Measurements from ENCODE around the gene RGMB.

The RGMB gene

DNA sequence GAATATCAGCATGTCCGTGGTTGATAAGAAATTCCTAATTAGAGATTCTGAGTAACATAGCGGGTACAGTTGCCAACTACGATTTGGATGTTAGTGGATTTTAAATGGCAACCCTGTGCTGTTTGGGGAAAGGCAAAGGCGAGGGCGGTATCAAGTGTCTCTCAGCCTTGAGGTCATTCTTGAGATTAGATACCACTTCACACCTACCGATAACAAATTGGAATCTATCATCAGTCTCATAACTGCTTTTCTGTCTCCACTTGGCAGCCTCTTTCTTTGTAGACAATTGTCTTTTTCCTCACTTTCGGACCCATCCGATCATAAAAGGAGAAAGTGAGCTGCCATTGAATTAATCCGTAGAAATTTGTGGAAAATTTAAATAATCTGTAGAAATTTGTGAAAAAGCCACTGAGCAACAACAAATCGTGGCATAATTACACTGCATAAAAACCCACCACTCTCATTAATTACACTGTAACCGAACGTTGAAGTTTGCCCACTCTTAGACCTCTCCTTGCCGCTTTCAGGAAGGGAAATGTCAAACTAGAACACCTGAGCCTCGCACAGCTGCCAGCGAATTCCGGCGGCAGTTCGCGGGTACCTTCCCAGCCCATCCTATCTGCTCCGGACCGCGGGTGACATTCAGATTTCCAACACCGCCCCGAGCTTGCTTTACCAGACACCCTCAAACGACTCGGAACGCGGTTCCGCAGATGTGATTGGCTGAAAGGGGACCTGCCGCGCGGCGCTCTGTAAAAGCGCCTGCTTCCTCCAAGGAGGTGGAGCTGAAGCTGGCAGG, 849 bp upstream of the RGMB start:
- Histone ChIP-seq H3K27me3 (replicated peaks; ENCODE audit: insufficient read depth, low read length) (peaks cover 23% of the 10 kb centered on the region), H3K9me2 (replicated peaks; ENCODE audit: insufficient read depth, low read length) (no peaks in the 10 kb centered on the region), H3K4me1 (ENCODE audit: low read length) (peaks cover 19% of the 10 kb centered on the region), H2AFZ (ENCODE audit: low read length) (peak overlapping the region; percentile 90), H4K20me1 (ENCODE audit: insufficient read depth, low read length) (0 out of 2 replicates have a peak, but pooled peaks cover 3% of the 10 kb centered on the region), H3F3A (ENCODE audit: insufficient read depth, low read length) (peaks cover 35% of the 10 kb centered on the region), H3K36me3 (replicated peaks; ENCODE audit: insufficient read depth, low read length) (no peaks in the 10 kb centered on the region), H3K27ac (ENCODE audit: low read length) (peak overlapping the region; percentile 17; the same call in 1 of the 2 replicates), H3K9me3 (replicated peaks; ENCODE audit: insufficient read depth, low read length) (no peaks in the 10 kb centered on the region), H3K4me3 (ENCODE audit: low read length) (peak overlapping the region; percentile 86), H3K79me2 (ENCODE audit: low read length) (peaks cover 19% of the 10 kb centered on the region), H3K9ac (ENCODE audit: low read length) (peak overlapping the region; percentile 13; the same call in 1 of the 2 replicates), H3K4me2 (ENCODE audit: low read depth, low read length) (peak overlapping the region; percentile 100)
- peak; percentile 54 for DNase-seq
- TF ChIP-seq EZH2 (optimal IDR thresholded peaks at IDR 0.05; ENCODE audit: low read depth, low read length) (no peak), EZH2phosphoT487 (IDR thresholded peaks at IDR 0.05; ENCODE audit: low read length) (no peak)
- TF ChIP-seq, protein P1, sequence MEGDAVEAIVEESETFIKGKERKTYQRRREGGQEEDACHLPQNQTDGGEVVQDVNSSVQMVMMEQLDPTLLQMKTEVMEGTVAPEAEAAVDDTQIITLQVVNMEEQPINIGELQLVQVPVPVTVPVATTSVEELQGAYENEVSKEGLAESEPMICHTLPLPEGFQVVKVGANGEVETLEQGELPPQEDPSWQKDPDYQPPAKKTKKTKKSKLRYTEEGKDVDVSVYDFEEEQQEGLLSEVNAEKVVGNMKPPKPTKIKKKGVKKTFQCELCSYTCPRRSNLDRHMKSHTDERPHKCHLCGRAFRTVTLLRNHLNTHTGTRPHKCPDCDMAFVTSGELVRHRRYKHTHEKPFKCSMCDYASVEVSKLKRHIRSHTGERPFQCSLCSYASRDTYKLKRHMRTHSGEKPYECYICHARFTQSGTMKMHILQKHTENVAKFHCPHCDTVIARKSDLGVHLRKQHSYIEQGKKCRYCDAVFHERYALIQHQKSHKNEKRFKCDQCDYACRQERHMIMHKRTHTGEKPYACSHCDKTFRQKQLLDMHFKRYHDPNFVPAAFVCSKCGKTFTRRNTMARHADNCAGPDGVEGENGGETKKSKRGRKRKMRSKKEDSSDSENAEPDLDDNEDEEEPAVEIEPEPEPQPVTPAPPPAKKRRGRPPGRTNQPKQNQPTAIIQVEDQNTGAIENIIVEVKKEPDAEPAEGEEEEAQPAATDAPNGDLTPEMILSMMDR (IDR thresholded peaks at IDR 0.05; ENCODE audit: low read length), result no peak

DNA sequence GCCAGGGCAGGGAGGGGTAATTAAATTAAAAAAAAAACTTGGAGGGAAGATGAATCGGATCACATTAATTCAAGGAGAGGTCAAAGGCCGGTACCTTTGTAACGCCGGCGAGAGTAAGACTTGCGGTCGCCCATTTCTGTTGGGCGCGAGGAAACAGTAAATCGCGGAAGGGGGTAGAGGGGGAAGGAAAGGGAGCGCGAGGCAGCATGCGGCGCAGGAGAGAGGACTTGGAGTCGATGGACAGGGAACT, 324 bp upstream of the RGMB start:
- no peak for DNase-seq
- H3K4me3 ChIP-seq (ENCODE audit: low read length), result peak overlapping the region; percentile 86
- peaks cover 35% of the 10 kb centered on the region for H3F3A ChIP-seq (ENCODE audit: insufficient read depth, low read length)
- no peaks in the 10 kb centered on the region for H3K9me3 ChIP-seq (replicated peaks; ENCODE audit: insufficient read depth, low read length)
- H3K9me2 ChIP-seq (replicated peaks; ENCODE audit: insufficient read depth, low read length), result no peaks in the 10 kb centered on the region
- peak overlapping the region; percentile 13; the same call in 1 of the 2 replicates for H3K9ac ChIP-seq (ENCODE audit: low read length)
- peak overlapping the region; percentile 100 for H3K4me2 ChIP-seq (ENCODE audit: low read depth, low read length)
- peaks cover 19% of the 10 kb centered on the region for H3K4me1 ChIP-seq (ENCODE audit: low read length)
- peaks cover 19% of the 10 kb centered on the region for H3K79me2 ChIP-seq (ENCODE audit: low read length)
- H4K20me1 ChIP-seq (ENCODE audit: insufficient read depth, low read length), result 0 out of 2 replicates have a peak, but pooled peaks cover 3% of the 10 kb centered on the region
- H3K36me3 ChIP-seq (replicated peaks; ENCODE audit: insufficient read depth, low read length), result no peaks in the 10 kb centered on the region
- TF ChIP-seq, protein P1 (IDR thresholded peaks at IDR 0.05; ENCODE audit: low read length), result no peak
- TF ChIP-seq EZH2phosphoT487 (IDR thresholded peaks at IDR 0.05; ENCODE audit: low read length), result no peak
- TF ChIP-seq EZH2 (optimal IDR thresholded peaks at IDR 0.05; ENCODE audit: low read depth, low read length), result no peak
- H3K27me3 ChIP-seq (replicated peaks; ENCODE audit: insufficient read depth, low read length), result peaks cover 20% of the 10 kb centered on the region
- H2AFZ ChIP-seq (ENCODE audit: low read length), result peak overlapping the region; percentile 90
- peak overlapping the region; percentile 17; the same call in 1 of the 2 replicates for H3K27ac ChIP-seq (ENCODE audit: low read length)

DNA sequence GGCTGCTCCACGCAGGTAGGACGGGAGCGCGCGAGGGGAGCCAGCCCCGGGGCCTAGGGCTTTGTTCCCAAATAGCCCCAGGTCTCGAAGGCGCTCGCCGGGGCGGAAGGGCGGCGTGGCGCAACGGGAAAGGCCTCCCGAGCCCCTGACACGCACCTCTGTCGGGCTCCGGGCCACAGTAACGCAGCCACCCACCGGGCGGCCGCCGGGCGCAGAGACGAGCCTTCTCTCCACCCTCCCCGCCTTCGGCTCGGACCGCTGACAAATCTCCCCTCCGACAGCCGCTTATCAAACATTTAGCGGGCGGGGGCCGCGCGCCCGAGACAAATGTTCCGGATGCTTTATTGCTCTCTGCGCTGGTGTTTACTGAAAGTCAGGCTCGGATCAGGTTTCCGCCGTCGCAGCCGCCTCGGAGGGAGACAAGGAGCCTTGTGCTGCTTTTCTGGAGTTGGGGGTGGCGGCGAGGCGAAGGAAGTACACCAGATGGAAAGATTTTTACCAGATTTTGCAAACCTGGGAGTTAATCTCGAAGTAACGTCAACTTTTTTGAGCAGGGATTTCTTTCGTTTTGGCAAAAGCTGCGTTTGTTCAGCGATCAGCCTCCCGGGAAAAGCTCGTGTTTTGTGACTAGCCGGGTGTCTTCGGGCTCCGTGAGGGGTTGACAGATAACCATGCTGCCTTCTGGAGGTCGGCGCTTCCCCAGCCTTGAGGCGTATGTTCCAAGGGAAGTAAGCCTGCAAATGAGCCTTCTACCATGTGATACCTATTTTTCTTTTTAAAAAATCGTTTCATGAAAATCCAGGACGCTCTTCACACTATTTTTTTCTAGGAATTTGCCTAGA, 950 bp downstream of the RGMB start:
- peak overlapping the region; percentile 49; the same call in 1 of the 2 replicates for H3K27ac ChIP-seq (ENCODE audit: low read length)
- no peaks in the 10 kb centered on the region for H3K9me2 ChIP-seq (replicated peaks; ENCODE audit: insufficient read depth, low read length)
- H3F3A ChIP-seq (ENCODE audit: insufficient read depth, low read length), result peaks cover 35% of the 10 kb centered on the region
- peak overlapping the region; percentile 91 for H2AFZ ChIP-seq (ENCODE audit: low read length)
- 0 out of 2 replicates have a peak, but pooled peaks cover 3% of the 10 kb centered on the region for H4K20me1 ChIP-seq (ENCODE audit: insufficient read depth, low read length)
- peaks cover 19% of the 10 kb centered on the region for H3K4me1 ChIP-seq (ENCODE audit: low read length)
- no peaks in the 10 kb centered on the region for H3K9me3 ChIP-seq (replicated peaks; ENCODE audit: insufficient read depth, low read length)
- H3K36me3 ChIP-seq (replicated peaks; ENCODE audit: insufficient read depth, low read length), result no peaks in the 10 kb centered on the region
- peak overlapping the region; percentile 53; the same call in 1 of the 2 replicates for H3K9ac ChIP-seq (ENCODE audit: low read length)
- peaks cover 15% of the 10 kb centered on the region for H3K27me3 ChIP-seq (replicated peaks; ENCODE audit: insufficient read depth, low read length)
- peak overlapping the region; percentile 100 for H3K4me2 ChIP-seq (ENCODE audit: low read depth, low read length)
- peak; percentile 65 for DNase-seq
- peak overlapping the region; percentile 86 for H3K4me3 ChIP-seq (ENCODE audit: low read length)
- TF ChIP-seq EZH2phosphoT487 (IDR thresholded peaks at IDR 0.05; ENCODE audit: low read length) (no peak), EZH2 (optimal IDR thresholded peaks at IDR 0.05; ENCODE audit: low read depth, low read length) (no peak)
- TF ChIP-seq, protein P1 (IDR thresholded peaks at IDR 0.05; ENCODE audit: low read length), result no peak
- peaks cover 19% of the 10 kb centered on the region for H3K79me2 ChIP-seq (ENCODE audit: low read length)

All from MM.1S (cell line).